Lung (tissue), 12 donors: ENCODE data around the gene MECR. TPM values are rescaled to one million over a fixed set of nuclear protein-coding genes. Genes with fewer than 3 reads are reported as not detected.

Experiments
- ATAC-seq: fragments of 200-7000 bp; cut with Tn5 transposase; one replicate; pipeline ENCODE4 v1.9.1; 2020; ENCODE audit warnings: moderate number of reproducible peaks; ENCODE audit not compliant: insufficient read depth, low FRiP score
- DNase-seq, 3 donors: peaks; one replicate each; pipeline ENCODE4 v3.0.0-alpha.2; 2013 to 2017
- H3K27ac ChIP-seq, 2 donors: one replicate each; pipeline ENCODE4 v1.5.1; 2013; ENCODE audit warnings: mild to moderate bottlenecking in 2 of 2, moderate library complexity in 2 of 2, control low read depth in 1 of 2, inconsistent platforms in 1 of 2, low read depth in 1 of 2, low read length in 1 of 2
- H3K27me3 ChIP-seq, 3 donors: one replicate each; pipeline ENCODE4 v1.5.1; 2013; ENCODE audit warnings: low read length in 2 of 3; ENCODE audit not compliant: control insufficient read depth in 3 of 3, insufficient read depth in 3 of 3
- H3K36me3 ChIP-seq, 4 donors: one replicate each; pipeline ENCODE4 v1.5.1; 2013; ENCODE audit warnings: low read length in 4 of 4, mild to moderate bottlenecking in 1 of 4, moderate library complexity in 1 of 4; ENCODE audit not compliant: control insufficient read depth in 4 of 4, insufficient read depth in 4 of 4
- H3K4me1 ChIP-seq, 5 donors: one replicate each; pipeline ENCODE4 v1.5.1; 2013; ENCODE audit warnings: low read length in 5 of 5, mild to moderate bottlenecking in 2 of 5, moderate library complexity in 1 of 5; ENCODE audit not compliant: control insufficient read depth in 5 of 5, insufficient read depth in 5 of 5
- H3K4me3 ChIP-seq: one replicate; pipeline ENCODE4 v1.5.1; 2013; ENCODE audit warnings: mild to moderate bottlenecking, control low read depth, moderate library complexity
- H3K9ac ChIP-seq, 2 donors: one replicate each; pipeline ENCODE4 v1.5.1; 2013; ENCODE audit warnings: low read length in 2 of 2, control low read depth in 1 of 2; ENCODE audit not compliant: insufficient read depth in 1 of 2
- H3K9me3 ChIP-seq, 4 donors: one replicate each; pipeline ENCODE4 v1.5.1; 2013; ENCODE audit warnings: low read length in 3 of 4, mild to moderate bottlenecking in 1 of 4, moderate library complexity in 1 of 4; ENCODE audit not compliant: control insufficient read depth in 4 of 4, insufficient read depth in 3 of 4
- WGBS, 2 donors: extraction: QIAGEN DNeasy Blood & Tissue Kit; methylation state at CpG; one replicate each; pipeline ENCODE4 v1.1.7; 2013; 5-methylcytosine and 5-hydroxymethylcytosine counted together
- polyA plus RNA-seq, 2 donors: library from polyadenylated mRNA; stranded (reverse); fragments of 200-250 nt; gene quantifications; one replicate each; pipeline ENCODE4 v1.2.1, GENCODE V29; 2013
- total RNA-seq, 2 donors: library from RNA; depleted of rRNA in 1 of 2; stranded (reverse); fragments of >200 nt in 1 of 2; gene quantifications; one replicate each; pipeline ENCODE4 v1.2.1, GENCODE V29; 2014 to 2021
- TF ChIP-seq, protein P1 (sequence below): IDR thresholded peaks from 2 replicates; pipeline ENCODE4 v1.5.1; 2012; ENCODE audit warnings: mild to moderate bottlenecking; ENCODE audit errors: control extremely low read depth, extremely low read depth
- donor health status: control.
- donor health status: control.
- donor health status: Bipolar disorder and iron deficiency.
- donor health status: healthy.
- donor health status: DM: yes; HTN: yes; CAD: no.

The MECR gene
- total and polyA plus RNA-seq, 4 donors: 18.0 to 30.1 (median 23.2) TPM

GRCh38 chr1:29251164-29252124 is 20.7 kb upstream of the MECR start:
- no peak for ATAC-seq

DNA sequence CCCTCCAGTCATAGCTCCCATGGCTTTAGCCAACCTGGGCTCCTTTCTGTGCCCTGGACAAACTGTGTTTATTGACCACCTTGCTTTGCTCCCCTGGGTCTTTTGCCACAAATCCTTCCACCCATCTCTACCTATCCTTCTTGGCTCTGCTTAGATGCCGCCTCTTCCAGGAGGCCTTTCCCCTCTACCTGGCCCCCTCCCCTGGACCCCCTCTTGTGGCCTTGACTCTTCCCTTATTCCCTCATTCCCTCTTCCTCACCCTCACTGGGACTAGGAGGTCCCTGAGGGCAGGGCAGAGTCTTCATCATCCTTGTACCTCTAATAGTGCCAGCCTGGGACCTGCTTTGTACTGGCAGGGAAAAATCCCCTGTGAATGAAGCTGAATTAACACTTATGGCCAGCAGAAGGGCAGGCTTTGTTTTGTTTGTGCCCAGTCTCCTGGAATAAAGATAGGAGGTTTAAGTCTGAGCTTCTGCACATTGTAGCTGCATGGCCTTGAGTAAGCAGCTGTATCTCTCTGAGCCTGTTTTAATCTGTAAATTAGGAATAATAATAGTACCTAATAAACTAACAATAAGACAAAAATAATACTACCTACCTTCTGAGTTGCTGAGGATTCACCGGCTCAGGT is 19.3 kb upstream of the MECR start:
- peaks cover 0 to 1% (median 0%) of the 10 kb centered on the region in 4 donors for H3K36me3 ChIP-seq
- TF ChIP-seq, protein P1, sequence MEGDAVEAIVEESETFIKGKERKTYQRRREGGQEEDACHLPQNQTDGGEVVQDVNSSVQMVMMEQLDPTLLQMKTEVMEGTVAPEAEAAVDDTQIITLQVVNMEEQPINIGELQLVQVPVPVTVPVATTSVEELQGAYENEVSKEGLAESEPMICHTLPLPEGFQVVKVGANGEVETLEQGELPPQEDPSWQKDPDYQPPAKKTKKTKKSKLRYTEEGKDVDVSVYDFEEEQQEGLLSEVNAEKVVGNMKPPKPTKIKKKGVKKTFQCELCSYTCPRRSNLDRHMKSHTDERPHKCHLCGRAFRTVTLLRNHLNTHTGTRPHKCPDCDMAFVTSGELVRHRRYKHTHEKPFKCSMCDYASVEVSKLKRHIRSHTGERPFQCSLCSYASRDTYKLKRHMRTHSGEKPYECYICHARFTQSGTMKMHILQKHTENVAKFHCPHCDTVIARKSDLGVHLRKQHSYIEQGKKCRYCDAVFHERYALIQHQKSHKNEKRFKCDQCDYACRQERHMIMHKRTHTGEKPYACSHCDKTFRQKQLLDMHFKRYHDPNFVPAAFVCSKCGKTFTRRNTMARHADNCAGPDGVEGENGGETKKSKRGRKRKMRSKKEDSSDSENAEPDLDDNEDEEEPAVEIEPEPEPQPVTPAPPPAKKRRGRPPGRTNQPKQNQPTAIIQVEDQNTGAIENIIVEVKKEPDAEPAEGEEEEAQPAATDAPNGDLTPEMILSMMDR: no peak
- H3K4me3 ChIP-seq: no peak overlapping the region
- no peak for DNase-seq
- 95 to 96% methylated on average over 2 of the region's 2 CpGs for WGBS, 2 donors
- peaks cover 0 to 27% (median 2%) of the 10 kb centered on the region in 5 donors for H3K4me1 ChIP-seq
- no peak for ATAC-seq
- H3K27ac ChIP-seq: no peak overlapping the region
- no peaks in the 10 kb centered on the region for H3K27me3 ChIP-seq
- no peak overlapping the region for H3K9ac ChIP-seq
- peaks cover 0 to 5% (median 0%) of the 10 kb centered on the region in 4 donors for H3K9me3 ChIP-seq

More at GRCh38 chr1:29251164-29252124, 20.7 kb upstream of the MECR start:
- DNase-seq: no peak
- Histone ChIP-seq H3K9ac (no peak overlapping the region), H3K9me3 (peaks cover 0 to 3% (median 0%) of the 10 kb centered on the region in 4 donors), H3K36me3 (peaks cover 0 to 1% (median 0%) of the 10 kb centered on the region in 4 donors), H3K27ac (no peak overlapping the region), H3K4me1 (peaks cover 0 to 28% (median 2%) of the 10 kb centered on the region in 5 donors), H3K4me3 (no peak overlapping the region), H3K27me3 (no peaks in the 10 kb centered on the region)
- TF ChIP-seq, protein P1: no peak
- WGBS, 2 donors: 81 to 85% methylated on average over 8 of the region's 8 CpGs

DNA sequence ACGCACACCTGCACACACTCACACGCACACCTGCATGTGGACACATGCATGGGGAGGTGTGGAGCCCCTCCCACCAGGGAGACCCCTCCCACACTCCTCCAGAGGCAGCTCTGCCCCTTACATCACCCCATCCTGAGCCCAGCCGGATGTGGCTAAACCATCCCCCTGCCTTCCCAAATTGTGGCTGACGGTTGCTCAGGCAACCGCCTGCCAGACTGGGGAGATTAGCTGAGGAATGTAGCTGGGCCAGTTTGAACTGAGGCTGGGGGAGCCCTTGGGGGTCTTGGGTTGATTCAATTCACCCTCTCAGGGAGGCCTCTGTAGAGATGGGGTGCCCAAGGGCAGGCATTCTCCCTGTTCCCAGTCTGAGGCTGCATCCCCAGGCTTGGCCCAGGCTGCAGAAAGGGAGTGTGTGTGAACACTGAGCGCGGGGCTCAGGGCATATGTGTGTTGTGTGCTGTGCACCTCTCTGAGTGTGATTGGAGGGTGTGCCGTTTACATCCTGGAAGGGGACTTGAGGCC is 18.5 kb upstream of the MECR start:
- no peak for ATAC-seq
- Histone ChIP-seq H3K27me3 (no peaks in the 10 kb centered on the region), H3K4me1 (peaks cover 0 to 27% (median 2%) of the 10 kb centered on the region in 5 donors), H3K4me3 (no peak overlapping the region), H3K9me3 (peaks cover 0 to 5% (median 0%) of the 10 kb centered on the region in 4 donors), H3K9ac (no peak overlapping the region), H3K36me3 (peaks cover 0 to 1% (median 0%) of the 10 kb centered on the region in 4 donors), H3K27ac (no peak overlapping the region)
- peak; percentile 73 to 87 (median 85) for DNase-seq
- WGBS, 2 donors: 36 to 40% methylated on average over 8 of the region's 8 CpGs
- TF ChIP-seq, protein P1: no peak
